HG03460 (cell line): ENCODE measurements around the gene ZFYVE28.
"Not testable (repeated sequence)": the region's sequence is repeated elsewhere in the genome, so short reads cannot be mapped to it uniquely, and the experiment has no call there.

ENCODE experiments used
- ATAC-seq: cut with Tn5 transposase; IDR thresholded peaks from one replicate; pipeline ENCODE4 v1.9.1; 2021; ENCODE audit not compliant: unreplicated experiment

Gene ZFYVE28

GRCh38 chr4:2393353-2394270 lies 24.8 kb downstream of the ZFYVE28 start:
- ATAC-seq, result no peak

DNA sequence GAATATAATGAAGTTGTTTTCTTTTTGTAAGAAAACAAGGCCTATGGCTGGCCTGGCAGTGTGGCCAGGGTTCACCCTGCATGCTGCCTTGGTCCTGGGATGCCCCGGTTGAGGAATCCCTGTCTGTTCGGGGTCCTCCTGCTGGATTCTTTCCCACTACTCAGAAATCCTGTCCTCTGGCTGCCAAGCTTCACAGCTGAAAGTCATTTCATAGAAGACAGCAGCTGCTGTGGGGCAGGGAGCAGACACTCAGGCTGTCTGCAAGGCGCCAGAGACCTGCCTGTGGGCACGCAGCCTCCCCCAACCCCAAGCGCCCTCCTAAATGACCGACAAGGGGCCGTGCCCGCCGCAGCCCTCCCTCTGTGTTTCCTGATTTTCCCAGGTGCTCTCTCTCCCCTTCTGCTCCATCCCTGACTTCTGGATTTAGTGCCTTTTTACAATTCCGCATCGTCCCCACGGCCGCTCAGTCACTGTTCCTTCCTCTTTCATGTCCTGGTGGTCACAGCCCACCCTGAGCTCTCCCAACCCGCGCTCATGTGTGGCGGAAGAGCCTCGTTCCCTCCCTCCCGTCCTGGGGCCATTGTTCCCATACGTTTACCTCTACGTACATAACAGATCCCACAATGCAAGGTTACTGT lies 27.5 kb downstream of the ZFYVE28 start:
- no peak for ATAC-seq

DNA sequence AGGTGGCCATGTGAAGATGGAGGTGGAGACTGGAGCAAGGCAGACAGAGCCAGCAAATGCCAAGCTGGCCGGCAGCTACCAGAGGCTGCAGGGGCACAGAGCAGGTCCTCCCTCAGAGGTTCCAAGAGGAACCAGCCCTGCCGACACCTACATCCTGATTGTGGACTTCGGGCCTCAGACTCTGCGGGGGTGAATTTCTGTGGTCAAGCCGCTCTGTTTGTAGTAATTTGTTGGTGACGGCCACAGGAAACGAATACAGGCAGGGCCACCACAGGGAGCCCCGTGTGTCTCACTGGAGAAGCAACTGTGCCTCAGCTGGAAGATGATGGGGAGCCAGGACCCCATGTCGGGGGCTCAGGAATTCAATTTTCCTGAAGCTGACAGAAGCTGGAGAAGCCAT lies 28.3 kb downstream of the ZFYVE28 start:
- ATAC-seq, result no peak

- no peak for ATAC-seq
Observed at GRCh38 chr4:2389691-2390090, 28.8 kb downstream of the ZFYVE28 start.

GRCh38 chr4:2388429-2389182 lies 29.8 kb downstream of the ZFYVE28 start:
- ATAC-seq, result no peak

DNA sequence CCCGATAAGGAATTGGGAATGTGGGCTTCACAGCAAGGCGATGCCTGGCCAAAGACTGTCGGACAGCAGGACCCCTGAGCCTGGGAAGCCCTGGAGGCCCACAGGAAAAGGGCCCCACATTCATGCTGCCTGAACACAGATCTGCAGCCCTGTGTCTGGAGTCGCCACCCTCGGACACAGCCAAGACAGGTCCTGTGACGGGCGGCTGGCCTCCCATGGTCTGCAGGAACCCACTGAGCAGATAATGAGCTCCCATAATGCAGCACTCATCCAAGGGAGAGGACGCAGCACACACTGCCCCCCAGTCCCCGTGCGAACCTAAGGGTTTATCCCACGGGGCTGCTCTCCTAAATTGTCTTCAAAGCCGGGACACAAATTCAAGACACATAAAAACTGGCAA lies 30.6 kb downstream of the ZFYVE28 start:
- ATAC-seq, result no peak

DNA sequence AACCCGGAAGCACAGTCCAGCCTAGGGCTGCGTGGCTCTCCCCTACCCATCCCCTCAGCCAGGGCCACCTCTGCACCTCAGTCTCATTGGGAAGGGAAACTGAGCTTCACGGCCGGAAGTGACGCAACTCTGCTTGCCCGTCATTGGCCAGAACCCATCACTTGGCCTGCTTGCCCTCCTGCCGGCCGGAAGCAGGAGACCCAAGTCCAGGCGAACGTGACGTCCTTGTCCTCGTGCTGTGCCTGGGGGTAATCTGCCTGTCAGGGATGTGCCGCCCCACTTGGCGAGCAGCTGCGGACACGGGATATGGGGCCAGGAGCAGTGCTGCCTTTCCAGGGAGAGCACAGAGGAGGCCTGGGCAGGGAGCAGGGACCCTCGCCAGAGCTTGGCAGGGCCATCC lies 31.2 kb downstream of the ZFYVE28 start:
- ATAC-seq, result no peak

- no peak for ATAC-seq
Observed at GRCh38 chr4:2386717-2387116, 31.7 kb downstream of the ZFYVE28 start.

DNA sequence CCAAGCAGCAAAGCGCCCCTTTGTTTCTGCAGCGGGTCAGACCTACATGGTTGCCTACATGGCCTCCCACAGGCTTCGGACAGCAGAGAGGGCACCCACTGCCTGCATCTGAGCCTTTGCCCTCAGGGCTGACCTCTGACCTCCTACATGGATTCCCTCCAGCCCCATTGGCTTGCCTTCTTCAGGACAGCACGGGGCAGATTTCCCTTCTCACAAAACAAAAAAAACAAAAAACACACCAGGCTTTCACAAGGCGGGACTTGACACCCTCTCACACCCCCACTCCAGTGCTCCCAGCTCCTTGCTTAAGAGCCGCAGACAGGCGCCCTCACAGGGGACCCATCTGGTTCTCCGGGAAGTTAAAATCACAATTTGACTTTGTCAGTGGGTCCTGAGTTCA lies 32.9 kb downstream of the ZFYVE28 start:
- no peak for ATAC-seq

- no peak for ATAC-seq
Observed at GRCh38 chr4:2384245-2384644, 34.2 kb downstream of the ZFYVE28 start.

- no peak for ATAC-seq
Observed at GRCh38 chr4:2383760-2384159, 34.7 kb downstream of the ZFYVE28 start.

DNA sequence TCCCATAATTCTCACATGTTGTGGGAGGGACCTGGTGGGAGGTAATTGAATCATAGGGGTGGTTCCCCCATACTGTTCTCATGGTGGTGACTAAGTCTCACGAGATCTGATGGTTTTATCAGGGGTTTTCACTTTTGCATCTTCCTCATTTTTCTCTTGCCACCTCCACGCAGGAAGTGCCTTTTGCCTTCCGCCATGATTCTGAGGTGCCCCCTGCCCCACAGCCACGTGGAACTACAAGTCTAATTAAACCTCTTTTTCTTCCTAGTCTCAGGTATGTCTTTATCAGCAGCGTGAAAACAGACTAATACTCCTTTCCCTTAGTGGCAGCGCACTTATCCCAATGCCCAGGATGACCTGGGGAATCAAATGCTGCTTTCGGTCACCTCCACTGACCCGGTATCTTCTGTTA lies 35.2 kb downstream of the ZFYVE28 start:
- not testable (repeated sequence) for ATAC-seq

DNA sequence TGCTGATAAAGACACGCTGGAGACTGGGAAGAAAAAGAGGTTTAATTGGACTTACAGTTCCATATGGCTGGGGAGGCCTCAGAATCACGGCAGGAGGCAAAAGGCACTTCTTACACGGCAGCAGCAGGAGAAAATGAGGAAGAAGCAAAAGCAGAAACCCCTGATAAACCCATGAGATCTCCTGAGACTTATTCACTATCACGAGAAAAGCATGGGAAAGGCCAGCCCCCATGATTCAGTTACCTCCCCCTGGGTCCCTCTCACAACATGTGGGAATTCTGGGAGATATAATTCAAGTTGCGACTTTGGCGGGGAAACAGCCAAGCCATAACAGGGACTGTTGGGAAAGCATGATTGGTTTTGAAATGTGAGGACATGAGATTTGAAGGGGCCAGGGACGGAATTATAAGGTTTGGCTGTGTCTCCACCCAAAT lies 35.7 kb downstream of the ZFYVE28 start:
- not testable (repeated sequence) for ATAC-seq

DNA sequence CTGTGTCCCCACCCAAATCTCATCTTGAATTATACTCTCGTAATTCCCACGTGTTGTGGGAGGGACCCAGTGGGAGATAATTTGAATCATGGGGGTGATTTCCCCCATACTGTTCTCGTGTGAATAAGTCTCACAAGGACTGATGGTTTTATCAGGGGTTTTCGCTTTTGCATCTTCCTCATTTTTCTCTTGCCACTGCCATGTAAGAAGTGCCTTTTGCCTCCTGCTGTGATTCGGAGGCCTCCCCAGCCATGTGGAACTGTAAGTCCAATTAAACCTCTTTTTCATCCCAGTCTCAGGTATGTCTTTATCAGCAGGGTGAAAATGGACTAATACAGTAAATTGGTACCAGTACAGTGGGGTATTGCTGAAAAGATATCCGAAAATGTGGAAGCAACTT lies 37.9 kb downstream of the ZFYVE28 start:
- ATAC-seq, result not testable (repeated sequence)

DNA sequence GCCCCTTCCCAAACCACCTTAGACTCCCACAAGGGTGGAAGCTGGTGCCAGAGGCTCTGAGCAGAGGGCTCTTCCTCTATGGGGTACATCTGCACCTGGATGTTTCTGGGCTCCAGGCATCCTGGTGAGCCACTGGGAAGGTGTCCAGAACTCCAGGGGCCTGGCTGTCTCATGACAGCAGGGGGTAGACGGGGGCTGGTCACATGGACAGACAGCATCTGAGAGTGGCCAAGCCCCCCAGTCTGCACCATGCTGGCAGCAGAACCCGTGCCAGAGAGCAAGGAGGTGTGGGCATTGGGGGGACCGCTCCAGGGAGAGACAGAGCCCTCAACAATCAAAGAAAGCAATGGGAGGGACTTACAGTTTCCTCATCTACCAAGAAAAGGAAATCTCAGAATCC lies 39.5 kb downstream of the ZFYVE28 start:
- ATAC-seq, result no peak

- ATAC-seq, result no peak
Observed at GRCh38 chr4:2378401-2378800, 40.0 kb downstream of the ZFYVE28 start.

GRCh38 chr4:2377241-2377640 lies 41.2 kb downstream of the ZFYVE28 start:
- no peak for ATAC-seq

DNA sequence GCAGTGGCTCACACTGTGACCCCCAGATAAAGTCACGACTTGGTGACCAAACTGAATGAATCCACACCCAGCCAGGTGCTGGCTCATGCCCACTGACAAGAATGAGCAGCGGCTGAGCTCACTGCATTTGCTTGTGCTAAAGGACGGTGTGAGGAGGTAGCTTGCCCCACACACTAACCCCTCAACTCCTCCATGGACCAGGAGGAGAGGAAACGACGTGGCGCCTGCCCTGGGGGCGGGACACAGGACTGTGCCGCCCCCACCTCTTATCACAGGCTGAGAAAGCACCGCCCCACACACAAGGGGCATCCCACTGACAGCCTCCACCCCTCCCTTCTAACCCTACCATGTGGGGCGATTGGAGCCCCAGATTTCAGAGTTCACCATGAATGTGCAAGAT lies 43.0 kb downstream of the ZFYVE28 start:
- ATAC-seq, result no peak

DNA sequence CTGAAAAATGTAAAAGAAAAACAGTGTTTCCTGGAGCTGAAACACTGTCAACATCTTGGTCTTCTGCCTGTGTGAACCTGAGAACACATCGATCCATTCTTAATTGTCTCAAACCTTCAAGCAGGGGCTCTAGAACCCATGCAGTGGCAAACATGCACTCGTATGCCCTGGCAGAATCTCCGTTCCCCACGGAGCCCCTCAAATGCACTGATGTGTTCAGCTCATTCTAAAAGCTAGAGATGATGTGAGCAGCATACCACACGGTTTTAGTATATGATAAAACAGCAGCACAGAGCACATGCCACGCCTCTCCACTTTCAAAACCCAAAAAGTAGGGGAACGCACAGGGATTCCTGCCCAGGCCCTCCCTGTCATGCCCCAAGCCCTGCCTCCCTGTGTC lies 44.9 kb downstream of the ZFYVE28 start:
- ATAC-seq, result no peak

DNA sequence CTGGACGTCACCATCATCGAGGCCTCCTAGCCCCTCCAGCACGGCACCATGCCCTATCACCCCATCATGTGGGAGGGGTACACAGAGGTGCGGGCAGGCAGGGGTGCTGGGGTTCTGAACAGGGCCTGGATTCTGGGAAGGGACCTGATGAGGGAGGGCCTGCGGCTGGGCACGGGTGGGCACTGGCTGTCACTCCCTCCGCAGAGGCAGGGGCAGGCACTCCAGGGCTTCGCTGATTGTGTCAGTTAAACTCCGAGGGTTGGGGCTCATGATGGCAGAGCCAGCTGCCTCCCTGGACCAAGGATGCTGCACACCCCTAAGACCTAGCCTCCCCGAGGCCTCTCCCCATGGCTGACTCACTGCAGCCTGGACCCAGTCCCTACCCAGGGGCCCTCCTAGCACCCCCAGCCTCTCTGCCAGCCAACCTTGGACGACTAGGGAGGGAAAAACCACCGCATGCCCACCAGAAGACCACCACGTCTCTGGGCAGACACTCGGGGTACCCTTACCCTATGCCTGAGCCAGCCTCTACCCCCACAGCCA lies 45.9 kb downstream of the ZFYVE28 start:
- no peak for ATAC-seq

DNA sequence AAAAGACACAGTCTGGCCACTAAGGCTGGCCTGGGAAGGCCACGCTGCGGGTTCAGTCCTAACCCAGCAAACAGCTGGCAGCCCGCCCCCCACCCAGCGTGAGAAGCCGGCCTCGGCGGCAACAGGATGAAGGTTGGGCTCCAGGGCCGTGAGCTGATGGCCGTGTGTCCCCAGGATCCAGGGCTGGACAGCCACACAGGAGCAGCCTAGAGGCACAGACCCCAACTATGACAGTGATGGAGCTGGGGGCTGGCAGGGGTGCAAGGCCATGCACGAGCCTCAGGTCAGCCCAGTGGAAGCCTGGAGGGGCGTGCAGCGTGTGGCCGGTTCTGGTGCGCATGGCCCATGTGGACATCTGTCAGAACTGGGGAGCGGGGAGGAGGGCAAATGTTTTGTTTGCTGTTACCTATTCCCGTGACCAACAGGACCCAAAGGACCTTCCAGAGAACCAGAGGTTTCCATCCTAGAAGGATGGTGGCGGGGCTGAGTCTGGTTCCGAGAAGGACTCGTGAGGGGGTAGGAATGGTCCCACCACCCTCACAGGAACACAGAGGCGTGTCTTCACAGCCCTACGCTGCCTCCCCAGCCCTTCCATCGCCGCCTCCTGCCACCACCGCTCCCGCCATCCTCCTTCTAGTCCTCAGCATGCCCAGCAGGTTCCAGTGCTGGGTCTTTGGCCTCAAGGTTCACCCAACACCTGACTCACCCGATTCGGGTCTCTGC lies 46.5 kb downstream of the ZFYVE28 start:
- no peak for ATAC-seq
